ENCODE data around the gene CPHXL. TPM values are rescaled to one million over a fixed set of nuclear protein-coding genes. Genes with fewer than 3 reads are reported as not detected.

Gene CPHXL
- total and polyA plus RNA-seq, 2 of the 4 experiments (the other 2 are of a cell fraction), result not detected

DNA sequence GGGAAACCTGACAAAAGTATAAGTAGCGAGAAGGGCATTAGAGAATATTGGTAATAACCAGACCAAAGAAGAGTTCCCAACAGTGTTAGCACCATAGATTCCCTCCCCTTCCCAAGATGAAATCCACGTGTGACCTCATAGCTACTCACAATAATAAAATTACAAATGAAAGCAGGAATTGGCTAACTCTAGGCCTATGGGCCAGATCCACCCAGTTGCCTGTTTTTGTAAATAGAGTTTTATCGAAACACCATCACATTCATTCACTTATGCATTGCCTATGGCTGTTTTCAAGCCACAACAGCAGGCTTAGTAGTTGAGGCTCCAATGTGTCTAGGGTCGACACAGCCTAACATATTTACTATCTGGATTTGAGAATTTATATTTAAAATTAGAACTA lies 7.8 kb downstream of the CPHXL start:
- H2BK20ac ChIP-seq (ENCODE audit: low read depth, low read length), result no peak overlapping the region
- no peak overlapping the region for H3K9ac ChIP-seq (ENCODE audit: low read depth, low read length)
- no peak for TF ChIP-seq RFX5 (IDR thresholded peaks at IDR 0.05; ENCODE audit: low read depth, low read length)
- no peak for TF ChIP-seq POLR2A (IDR thresholded peaks at IDR 0.05; ENCODE audit: low read depth, low read length)
- TF ChIP-seq MAFK (IDR thresholded peaks at IDR 0.05; ENCODE audit: low read depth, low read length), result no peak
- no peak for TF ChIP-seq RCOR1 (IDR thresholded peaks at IDR 0.05; ENCODE audit: insufficient replicate concordance, low read length)
- TF ChIP-seq SMC3 (IDR thresholded peaks at IDR 0.05; ENCODE audit: low read depth, low read length), result no peak
- TF ChIP-seq, protein P1, sequence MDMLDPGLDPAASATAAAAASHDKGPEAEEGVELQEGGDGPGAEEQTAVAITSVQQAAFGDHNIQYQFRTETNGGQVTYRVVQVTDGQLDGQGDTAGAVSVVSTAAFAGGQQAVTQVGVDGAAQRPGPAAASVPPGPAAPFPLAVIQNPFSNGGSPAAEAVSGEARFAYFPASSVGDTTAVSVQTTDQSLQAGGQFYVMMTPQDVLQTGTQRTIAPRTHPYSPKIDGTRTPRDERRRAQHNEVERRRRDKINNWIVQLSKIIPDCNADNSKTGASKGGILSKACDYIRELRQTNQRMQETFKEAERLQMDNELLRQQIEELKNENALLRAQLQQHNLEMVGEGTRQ (IDR thresholded peaks at IDR 0.05; ENCODE audit: low read depth, low read length), result no peak
- TF ChIP-seq BHLHE40 (IDR thresholded peaks at IDR 0.05; ENCODE audit: low read depth, low read length), result no peak
- no peak for TF ChIP-seq FOS (IDR thresholded peaks at IDR 0.05; ENCODE audit: low read depth, low read length)
- TF ChIP-seq MAZ (IDR thresholded peaks at IDR 0.05; ENCODE audit: borderline replicate concordance, low read depth, low read length), result no peak
- TF ChIP-seq NFE2L2 (IDR thresholded peaks at IDR 0.05; ENCODE audit: low read depth, low read length), result no peak
- TF ChIP-seq RAD21 (IDR thresholded peaks at IDR 0.05; ENCODE audit: low read length), result no peak
- TF ChIP-seq MXI1 (IDR thresholded peaks at IDR 0.05; ENCODE audit: borderline replicate concordance, low read depth, low read length), result no peak
- H3K4me3 ChIP-seq (ENCODE audit: insufficient read depth, low read depth, low read length), result no peak overlapping the region
- no TSS peak for BruUV-seq (replicated peaks)
- peaks cover 2% of the 10 kb centered on the region; the same call in 1 of the 2 replicates for H3K9me3 ChIP-seq (ENCODE audit: control insufficient read depth, insufficient read depth, low read length)
- H4K5ac ChIP-seq (ENCODE audit: low read depth, low read length), result no peak overlapping the region
- no peak overlapping the region for H2BK5ac ChIP-seq (ENCODE audit: low read depth, low read length, poor library complexity, severe bottlenecking)
- H3K9me1 ChIP-seq (ENCODE audit: insufficient read depth, low read length), result no peaks in the 10 kb centered on the region
- H3K4ac ChIP-seq (ENCODE audit: low read depth, low read length), result no peak overlapping the region
- no peak overlapping the region for H3K56ac ChIP-seq (ENCODE audit: extremely low read depth, insufficient read depth, low read length)
- intact Hi-C loops (cut with micrococcal nuclease), result no loop called here
- POLR2A ChIA-PET (ENCODE audit: unreplicated experiment), result no interaction called here
- H4K20me1 ChIP-seq (ENCODE audit: insufficient read depth, low read length), result no peaks in the 10 kb centered on the region
- no peak overlapping the region for H2AFZ ChIP-seq (replicated peaks; ENCODE audit: low read length, poor library complexity)
- DNase-seq (no peak), ATAC-seq (ENCODE audit: low read depth) (no peak)
- no peaks in the 10 kb centered on the region for H3K4me1 ChIP-seq (ENCODE audit: control insufficient read depth, insufficient read depth, low read length)
- no peak overlapping the region for H4K8ac ChIP-seq (ENCODE audit: low read depth in 2 of 2, low read length in 2 of 2)
- dilution Hi-C loops (cut with HindIII; ENCODE audit: low sequenced_read_pairs, unreplicated experiment), result no loop called here
- H3K27me3 ChIP-seq (ENCODE audit: control insufficient read depth, insufficient read depth, low read length), result no peaks in the 10 kb centered on the region; the same call in 1 of the 2 replicates
- H3K14ac ChIP-seq (replicated peaks; ENCODE audit: low read depth, low read length), result no peak overlapping the region
- no peak overlapping the region for H3K27ac ChIP-seq (ENCODE audit: insufficient read depth, low read length)
- no peak overlapping the region for H2AK9ac ChIP-seq (replicated peaks; ENCODE audit: low read depth, low read length, poor library complexity)
- in situ Hi-C loops (cut with MboI; ENCODE audit: low sequenced_read_pairs), result no loop called here
- H3K36me3 ChIP-seq (ENCODE audit: control insufficient read depth, insufficient read depth, low read length), result no peaks in the 10 kb centered on the region
- H3K79me1 ChIP-seq (ENCODE audit: low read depth in 1 of 2, low read length in 2 of 2), result no peaks in the 10 kb centered on the region
- CTCF ChIA-PET, result no interaction called here
- H4K91ac ChIP-seq (ENCODE audit: insufficient read depth, low read depth, low read length), result no peak overlapping the region
- no CpG with 5 or more reads among the region's 4 CpGs for WGBS, 2 experiments (ENCODE audit: extremely low coverage in 2 of 2, insufficient read length in 1 of 2)
- H3K4me2 ChIP-seq (ENCODE audit: low read depth, low read length), result no peak overlapping the region
- no peak overlapping the region for H3K23ac ChIP-seq (ENCODE audit: low read depth, low read length)
- no peak overlapping the region for H3K18ac ChIP-seq (ENCODE audit: low read depth, low read length)
- no peak overlapping the region for H2AK5ac ChIP-seq (ENCODE audit: low read depth, low read length)
- H2BK120ac ChIP-seq (ENCODE audit: low read depth, low read length), result no peak overlapping the region
- H2BK15ac ChIP-seq (ENCODE audit: low read depth, low read length), result no peak overlapping the region

All from IMR-90 (cell line).